ENCODE measurements around the gene SMAD7. TPM values are rescaled to one million over a fixed set of nuclear protein-coding genes. Genes with fewer than 3 reads are reported as not detected.

The SMAD7 gene, protein sequence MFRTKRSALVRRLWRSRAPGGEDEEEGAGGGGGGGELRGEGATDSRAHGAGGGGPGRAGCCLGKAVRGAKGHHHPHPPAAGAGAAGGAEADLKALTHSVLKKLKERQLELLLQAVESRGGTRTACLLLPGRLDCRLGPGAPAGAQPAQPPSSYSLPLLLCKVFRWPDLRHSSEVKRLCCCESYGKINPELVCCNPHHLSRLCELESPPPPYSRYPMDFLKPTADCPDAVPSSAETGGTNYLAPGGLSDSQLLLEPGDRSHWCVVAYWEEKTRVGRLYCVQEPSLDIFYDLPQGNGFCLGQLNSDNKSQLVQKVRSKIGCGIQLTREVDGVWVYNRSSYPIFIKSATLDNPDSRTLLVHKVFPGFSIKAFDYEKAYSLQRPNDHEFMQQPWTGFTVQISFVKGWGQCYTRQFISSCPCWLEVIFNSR
- total RNA-seq, result 10 to 100 TPM; 13.2 to 29.1 (median 21.5) TPM
- polyA plus RNA-seq, result 10 to 100 TPM; 16.8 to 19.0 (median 18.3) TPM

DNA sequence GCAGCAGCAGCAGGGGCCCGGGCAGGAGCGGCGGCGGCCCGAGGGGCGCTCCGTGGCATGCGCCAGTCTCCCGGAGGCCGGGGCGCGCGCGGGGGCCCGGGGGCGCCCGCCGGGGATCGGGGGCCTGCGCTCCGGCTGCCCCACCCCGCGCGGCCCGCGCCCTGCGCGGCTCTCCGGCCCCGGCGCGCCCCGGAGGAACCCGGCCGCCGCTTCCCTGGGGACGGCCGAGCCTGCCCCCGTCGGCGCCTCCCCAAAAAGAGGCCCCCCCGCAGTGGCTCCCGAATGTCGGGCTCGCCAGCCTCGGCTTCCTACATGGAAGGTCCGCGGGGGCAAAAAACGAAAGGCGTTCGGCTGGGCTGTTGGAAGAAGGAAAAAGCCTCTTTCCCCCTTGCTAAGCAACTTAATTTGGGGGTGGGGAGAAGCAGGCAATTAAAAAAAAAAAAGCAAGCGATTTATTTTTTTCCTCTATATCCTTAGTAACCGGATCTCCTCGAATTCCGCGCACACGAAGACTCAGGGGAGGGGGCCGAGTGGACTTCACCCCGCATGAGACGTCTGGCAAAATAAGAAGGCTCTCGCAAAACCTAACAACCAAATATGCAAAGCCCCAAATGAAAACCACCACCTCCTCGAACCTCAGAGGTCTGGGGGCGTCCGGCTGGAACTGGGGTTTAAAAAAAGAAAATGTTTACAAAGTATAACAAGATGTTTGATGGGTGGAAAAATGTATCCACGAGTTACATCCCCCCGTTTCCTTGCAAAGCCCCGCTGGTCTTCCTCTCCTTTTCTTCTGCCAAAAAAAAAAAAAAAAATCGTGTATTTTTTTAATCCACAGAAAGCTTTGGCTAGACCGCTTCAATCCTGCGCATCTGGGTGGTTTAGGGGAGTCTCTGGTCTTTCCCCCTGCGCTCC, at the start of gene SMAD7:
Gene SMAD7, minus strand, starts transcription at position 430 of the 912 bp plus-strand sequence. CDS start 541 bp downstream, outside the sequence.
- 0 to 1% methylated on average over 71 of the region's 71 CpGs for WGBS, 2 donors
- TF ChIP-seq, protein P1, sequence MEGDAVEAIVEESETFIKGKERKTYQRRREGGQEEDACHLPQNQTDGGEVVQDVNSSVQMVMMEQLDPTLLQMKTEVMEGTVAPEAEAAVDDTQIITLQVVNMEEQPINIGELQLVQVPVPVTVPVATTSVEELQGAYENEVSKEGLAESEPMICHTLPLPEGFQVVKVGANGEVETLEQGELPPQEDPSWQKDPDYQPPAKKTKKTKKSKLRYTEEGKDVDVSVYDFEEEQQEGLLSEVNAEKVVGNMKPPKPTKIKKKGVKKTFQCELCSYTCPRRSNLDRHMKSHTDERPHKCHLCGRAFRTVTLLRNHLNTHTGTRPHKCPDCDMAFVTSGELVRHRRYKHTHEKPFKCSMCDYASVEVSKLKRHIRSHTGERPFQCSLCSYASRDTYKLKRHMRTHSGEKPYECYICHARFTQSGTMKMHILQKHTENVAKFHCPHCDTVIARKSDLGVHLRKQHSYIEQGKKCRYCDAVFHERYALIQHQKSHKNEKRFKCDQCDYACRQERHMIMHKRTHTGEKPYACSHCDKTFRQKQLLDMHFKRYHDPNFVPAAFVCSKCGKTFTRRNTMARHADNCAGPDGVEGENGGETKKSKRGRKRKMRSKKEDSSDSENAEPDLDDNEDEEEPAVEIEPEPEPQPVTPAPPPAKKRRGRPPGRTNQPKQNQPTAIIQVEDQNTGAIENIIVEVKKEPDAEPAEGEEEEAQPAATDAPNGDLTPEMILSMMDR (IDR thresholded peaks at IDR 0.05), result no peak
- TF ChIP-seq POLR2AphosphoS5 (IDR thresholded peaks at IDR 0.05) (no peak), POLR2A (IDR thresholded peaks at IDR 0.05) (no peak), EP300 (IDR thresholded peaks at IDR 0.05) (no peak)
- no peaks in the 10 kb centered on the region for H3K36me3 ChIP-seq
- H3K27me3 ChIP-seq, result no peaks in the 10 kb centered on the region
- H3K4me3 ChIP-seq, result peak within 1 kb of the TSS; percentile 76 to 96 (median 93)
- no peak for DNase-seq
- H3K9me3 ChIP-seq, result no peaks in the 10 kb centered on the region
- H3K27ac ChIP-seq, result peak within 1 kb of the TSS; percentile 93 to 99 (median 97)
- intact Hi-C loops (cut with DNase I), result loop anchor here (5.0 to 10.0 kb wide), 3 partner anchors 92 to 1334 kb away; partner anchors contain the start of genes CXXC1 and MBD1
- H3K4me1 ChIP-seq, result peaks cover 0 to 50% (median 40%) of the 10 kb centered on the region in 4 donors

DNA sequence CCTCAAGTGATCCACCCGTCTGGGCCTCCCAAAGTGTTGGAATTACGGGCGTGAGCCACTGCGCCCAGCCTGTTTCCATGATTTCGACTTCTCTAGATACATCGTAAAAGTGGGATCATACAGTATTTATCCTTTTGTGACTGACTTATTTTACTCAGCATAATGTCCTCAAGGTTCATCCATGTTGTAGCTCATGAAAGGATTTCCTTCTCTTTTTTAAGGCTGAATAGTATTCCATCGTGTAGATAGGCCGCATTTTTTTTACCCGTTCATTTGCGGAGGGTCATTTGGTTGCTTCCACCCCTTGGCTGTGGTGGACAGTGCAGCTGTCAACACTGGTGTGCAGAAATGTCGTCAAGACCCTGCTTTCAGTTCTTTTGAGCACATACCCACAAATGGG, 48.8 kb upstream of the SMAD7 start:
- Histone ChIP-seq H3K4me3 (no peak overlapping the region), H3K27ac (no peak overlapping the region), H3K36me3 (no peaks in the 10 kb centered on the region), H3K4me1 (peaks cover 0 to 33% (median 29%) of the 10 kb centered on the region in 4 donors), H3K27me3 (no peaks in the 10 kb centered on the region), H3K9me3 (no peaks in the 10 kb centered on the region)
- no peak for TF ChIP-seq EP300 (IDR thresholded peaks at IDR 0.05)
- no peak for TF ChIP-seq POLR2A (IDR thresholded peaks at IDR 0.05)
- no peak for TF ChIP-seq POLR2AphosphoS5 (IDR thresholded peaks at IDR 0.05)
- TF ChIP-seq, protein P1 (IDR thresholded peaks at IDR 0.05), result no peak
- no peak for DNase-seq
- intact Hi-C loops (cut with DNase I), result no loop called here
- WGBS, 2 donors, result 87 to 94% methylated on average over 11 of the region's 11 CpGs

DNA sequence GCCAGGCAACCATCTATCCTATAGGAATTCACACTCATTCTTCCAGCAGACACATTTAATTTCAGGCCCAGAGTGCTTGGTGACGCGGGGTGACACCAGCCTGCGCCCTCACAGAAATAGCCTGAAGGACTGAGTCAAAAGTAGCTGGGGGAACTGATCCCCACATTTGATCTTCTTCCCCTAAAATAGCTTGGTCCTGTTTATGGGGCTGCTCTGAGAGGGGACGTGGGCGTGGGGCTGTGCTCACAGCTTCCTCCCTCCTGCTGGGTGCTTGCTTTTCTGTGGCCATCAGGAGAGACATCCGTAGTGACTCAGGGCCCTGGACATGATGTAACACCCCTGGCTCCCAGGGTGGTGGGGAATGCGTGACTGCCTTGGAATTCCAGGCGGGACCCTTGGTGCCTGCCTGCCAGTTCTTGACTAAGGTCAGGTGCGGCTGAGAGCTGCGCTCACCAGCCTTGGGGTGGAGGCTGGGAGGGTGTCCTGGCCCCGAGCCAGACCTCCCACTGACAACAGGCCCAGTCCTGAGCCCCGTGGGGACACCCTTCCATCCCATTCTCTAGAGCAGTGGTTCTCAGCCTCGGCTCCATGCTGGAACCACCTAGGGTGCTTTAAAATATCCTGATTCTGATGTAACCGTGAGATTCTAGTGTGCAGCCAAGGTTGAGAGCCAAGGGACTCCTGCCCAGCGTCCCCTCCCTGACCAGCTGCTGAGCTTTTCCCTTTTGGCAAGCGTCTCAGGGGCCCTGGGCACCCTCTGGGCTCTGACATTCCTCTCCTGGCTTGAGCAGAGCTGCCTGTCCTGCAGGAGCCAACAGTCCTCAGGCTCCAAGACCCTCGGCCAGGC, 47.4 kb upstream of the SMAD7 start:
- Histone ChIP-seq H3K27me3 (no peaks in the 10 kb centered on the region), H3K27ac (peak overlapping the region; percentile 20 to 75 (median 52)), H3K36me3 (no peaks in the 10 kb centered on the region), H3K4me3 (no peak overlapping the region), H3K9me3 (no peaks in the 10 kb centered on the region), H3K4me1 (peaks cover 0 to 46% (median 42%) of the 10 kb centered on the region in 4 donors)
- intact Hi-C loops (cut with DNase I), result no loop called here
- TF ChIP-seq, protein P1 (IDR thresholded peaks at IDR 0.05), result no peak
- peak in 2 of 4 donors; percentile 42 to 50 for TF ChIP-seq POLR2AphosphoS5 (IDR thresholded peaks at IDR 0.05)
- peak; percentile 82 for DNase-seq
- 73 to 80% methylated on average over 17 of the region's 17 CpGs for WGBS, 2 donors

DNA sequence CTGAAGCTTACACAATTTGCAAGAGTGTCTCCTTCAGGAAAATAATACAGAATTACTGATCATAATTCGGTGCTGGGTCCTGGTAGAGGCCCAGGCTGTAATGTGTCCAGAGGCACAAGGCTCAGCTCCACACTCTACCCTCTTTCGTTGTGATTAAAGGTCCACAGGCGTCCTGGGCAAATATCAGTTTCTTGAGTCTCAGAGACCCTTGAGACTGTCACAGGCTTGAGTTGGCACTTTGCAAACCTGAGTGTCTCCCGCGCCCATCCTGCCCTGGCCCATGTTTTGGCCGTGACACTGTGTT, 46.9 kb upstream of the SMAD7 start:
- Histone ChIP-seq H3K27me3 (no peaks in the 10 kb centered on the region), H3K4me3 (no peak overlapping the region), H3K4me1 (peaks cover 0 to 52% (median 43%) of the 10 kb centered on the region in 4 donors), H3K36me3 (no peaks in the 10 kb centered on the region), H3K27ac (peak overlapping the region in 3 of 4 donors; percentile 51 to 75 (median 53)), H3K9me3 (no peaks in the 10 kb centered on the region)
- 45 to 79% methylated on average over 6 of the region's 6 CpGs for WGBS, 2 donors
- DNase-seq, result no peak
- intact Hi-C loops (cut with DNase I), result no loop called here
- no peak for TF ChIP-seq POLR2A (IDR thresholded peaks at IDR 0.05)
- TF ChIP-seq, protein P1 (IDR thresholded peaks at IDR 0.05), result no peak
- no peak for TF ChIP-seq POLR2AphosphoS5 (IDR thresholded peaks at IDR 0.05)
